Measurements from ENCODE around the gene WASF2.

GRCh38 chr1:27485363-27485762, 4.6 kb downstream of the WASF2 start:
- no peak for TF ChIP-seq CTCF (IDR thresholded peaks at IDR 0.05; ENCODE audit: poor library complexity, severe bottlenecking)
- no peak for TF ChIP-seq MXI1 (conservative IDR thresholded peaks at IDR 0.05; ENCODE audit: poor library complexity, severe bottlenecking)
